ENCODE results near the gene SLC24A2.

Gene SLC24A2

GRCh38 chr9:19754921-19755320 lies 33.9 kb downstream of the SLC24A2 start:
- DNase-seq, result no peak

GRCh38 chr9:19748278-19749126 lies 40.3 kb downstream of the SLC24A2 start:
- no peak for DNase-seq

- no peak for DNase-seq
Measured at GRCh38 chr9:19746223-19746622, 42.6 kb downstream of the SLC24A2 start.

GRCh38 chr9:19741178-19741577 lies 47.7 kb downstream of the SLC24A2 start:
- no peak for DNase-seq
